Astrocyte (in vitro differentiated cells and primary cell): Measurements from ENCODE around the gene NR1H3. TPM values are rescaled to one million over a fixed set of nuclear protein-coding genes. Genes with fewer than 3 reads are reported as not detected.

Experiments
- DNase-seq: peaks from one replicate; pipeline ENCODE4 v3.0.0-alpha.2; 2010; ENCODE audit warnings: low read depth
- FAIRE-seq: peaks from 2 replicates; lab custom pipeline; 2011; peaks lifted over from hg19 to GRCh38; lab: Jason Lieb, UNC
- H2AFZ ChIP-seq: 2 replicates; pipeline ENCODE4 v1.6.0; 2012; ENCODE audit warnings: low read depth, low read length, inconsistent platforms
- H3K27ac ChIP-seq: 2 replicates; pipeline ENCODE4 v1.5.1; 2011; ENCODE audit warnings: low read depth, low read length, inconsistent platforms
- H3K27me3 ChIP-seq: 2 replicates; pipeline ENCODE4 v1.6.0; 2011; ENCODE audit warnings: low read length, inconsistent platforms; ENCODE audit not compliant: insufficient read depth
- H3K36me3 ChIP-seq: 2 replicates; pipeline ENCODE4 v1.5.1; 2011; ENCODE audit warnings: low read length, inconsistent platforms; ENCODE audit not compliant: insufficient read depth
- H3K4me1 ChIP-seq: 2 replicates; pipeline ENCODE4 v1.5.1; 2011; ENCODE audit warnings: low read length, inconsistent platforms; ENCODE audit not compliant: insufficient read depth
- H3K4me2 ChIP-seq: 2 replicates; pipeline ENCODE4 v1.6.0; 2012; ENCODE audit warnings: low read length, inconsistent platforms
- H3K4me3 ChIP-seq: 2 replicates; pipeline ENCODE4 v1.5.1; 2011; ENCODE audit warnings: low read depth, mild to moderate bottlenecking, low read length, inconsistent platforms; ENCODE audit not compliant: insufficient read depth
- H3K79me2 ChIP-seq: 2 replicates; pipeline ENCODE4 v1.6.0; 2012; ENCODE audit warnings: mild to moderate bottlenecking, low read length, inconsistent platforms; ENCODE audit not compliant: insufficient read depth
- H3K9ac ChIP-seq: 2 replicates; pipeline ENCODE4 v1.6.0; 2012; ENCODE audit warnings: mild to moderate bottlenecking, low read length, inconsistent platforms
- H3K9me3 ChIP-seq: 2 replicates; pipeline ENCODE4 v1.5.1; 2012; ENCODE audit warnings: low read depth, mild to moderate bottlenecking, low read length, inconsistent platforms; ENCODE audit not compliant: insufficient read depth
- H4K20me1 ChIP-seq: 2 replicates; pipeline ENCODE4 v1.6.0; 2012; ENCODE audit warnings: low read length, inconsistent platforms; ENCODE audit not compliant: insufficient read depth
- H3K27ac Mint-ChIP-seq: one replicate; pipeline ENCODE4 v1.8.0; 2021; ENCODE audit warnings: mild to moderate bottlenecking, mixed read lengths; ENCODE audit not compliant: unreplicated experiment
- H3K27me3 Mint-ChIP-seq: one replicate; pipeline ENCODE4 v1.8.0; 2021; ENCODE audit warnings: low read depth, mixed read lengths; ENCODE audit not compliant: unreplicated experiment
- H3K36me3 Mint-ChIP-seq: one replicate; pipeline ENCODE4 v1.8.0; 2021; ENCODE audit warnings: low read depth, mixed read lengths; ENCODE audit not compliant: unreplicated experiment
- H3K4me1 Mint-ChIP-seq: one replicate; pipeline ENCODE4 v1.8.0; 2021; ENCODE audit warnings: low read depth, mixed read lengths; ENCODE audit not compliant: unreplicated experiment
- H3K4me3 Mint-ChIP-seq: one replicate; pipeline ENCODE4 v1.8.0; 2021; ENCODE audit warnings: mild to moderate bottlenecking, moderate library complexity, mixed read lengths; ENCODE audit not compliant: unreplicated experiment
- H3K9me3 Mint-ChIP-seq: one replicate; pipeline ENCODE4 v1.8.0; 2021; ENCODE audit warnings: mild to moderate bottlenecking, mixed read lengths; ENCODE audit not compliant: unreplicated experiment
- EZH2 ChIP-seq: IDR thresholded peaks from 2 replicates; pipeline ENCODE4 v1.6.1; 2012; ENCODE audit warnings: mild to moderate bottlenecking, low read length, inconsistent platforms; ENCODE audit not compliant: insufficient read depth
- total RNA-seq: library from RNA; stranded (reverse); gene quantifications from 2 replicates; pipeline ENCODE4 v1.2.1, GENCODE V29; 2021
- TF ChIP-seq, protein P1 (sequence below): IDR thresholded peaks from 2 replicates; pipeline ENCODE4 v1.5.1; 2011; ENCODE audit warnings: low read depth, mild to moderate bottlenecking, inconsistent platforms, low read length, moderate library complexity; ENCODE audit not compliant: insufficient read depth

The NR1H3 gene
- total RNA-seq, 1 donor from 2014 or later: 11.2 TPM

DNA sequence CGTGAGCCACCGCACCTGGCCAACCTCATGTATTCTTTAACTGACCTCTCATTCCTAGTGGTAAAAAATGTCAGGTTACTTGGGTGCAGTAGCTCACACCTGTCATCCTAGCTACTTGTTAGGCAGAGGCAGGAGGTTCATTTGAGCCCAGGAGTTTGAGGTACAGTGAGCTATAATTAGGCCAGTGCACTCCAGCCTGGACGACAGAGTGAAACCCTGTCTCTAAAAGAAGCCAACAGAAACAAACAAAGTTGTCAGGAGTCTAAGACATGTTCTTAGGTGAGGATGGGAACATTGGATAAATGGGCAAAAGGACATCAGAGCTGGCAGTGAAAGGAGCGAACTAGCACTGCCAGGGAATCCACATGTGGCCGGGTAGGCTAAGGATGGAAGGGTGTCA lies 30.3 kb downstream of the NR1H3 start:
- Mint-ChIP-seq H3K4me3 (no peak overlapping the region), H3K27me3 (no peaks in the 10 kb centered on the region), H3K4me1 (no peaks in the 10 kb centered on the region), H3K36me3 (peaks cover 51% of the 10 kb centered on the region), H3K9me3 (no peaks in the 10 kb centered on the region), H3K27ac (no peak overlapping the region)
- DNase-seq: no peak
- Histone ChIP-seq H2AFZ (no peak overlapping the region), H3K4me2 (no peak overlapping the region), H3K4me3 (no peak overlapping the region), H3K36me3 (peaks cover 38% of the 10 kb centered on the region), H3K27ac (no peak overlapping the region), H4K20me1 (no peaks in the 10 kb centered on the region), H3K4me1 (peaks cover 6% of the 10 kb centered on the region), H3K9ac (no peak overlapping the region), H3K79me2 (no peaks in the 10 kb centered on the region), H3K27me3 (no peaks in the 10 kb centered on the region), H3K9me3 (no peaks in the 10 kb centered on the region)
- TF ChIP-seq, protein P1, sequence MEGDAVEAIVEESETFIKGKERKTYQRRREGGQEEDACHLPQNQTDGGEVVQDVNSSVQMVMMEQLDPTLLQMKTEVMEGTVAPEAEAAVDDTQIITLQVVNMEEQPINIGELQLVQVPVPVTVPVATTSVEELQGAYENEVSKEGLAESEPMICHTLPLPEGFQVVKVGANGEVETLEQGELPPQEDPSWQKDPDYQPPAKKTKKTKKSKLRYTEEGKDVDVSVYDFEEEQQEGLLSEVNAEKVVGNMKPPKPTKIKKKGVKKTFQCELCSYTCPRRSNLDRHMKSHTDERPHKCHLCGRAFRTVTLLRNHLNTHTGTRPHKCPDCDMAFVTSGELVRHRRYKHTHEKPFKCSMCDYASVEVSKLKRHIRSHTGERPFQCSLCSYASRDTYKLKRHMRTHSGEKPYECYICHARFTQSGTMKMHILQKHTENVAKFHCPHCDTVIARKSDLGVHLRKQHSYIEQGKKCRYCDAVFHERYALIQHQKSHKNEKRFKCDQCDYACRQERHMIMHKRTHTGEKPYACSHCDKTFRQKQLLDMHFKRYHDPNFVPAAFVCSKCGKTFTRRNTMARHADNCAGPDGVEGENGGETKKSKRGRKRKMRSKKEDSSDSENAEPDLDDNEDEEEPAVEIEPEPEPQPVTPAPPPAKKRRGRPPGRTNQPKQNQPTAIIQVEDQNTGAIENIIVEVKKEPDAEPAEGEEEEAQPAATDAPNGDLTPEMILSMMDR: no peak
- TF ChIP-seq EZH2: no peak
- FAIRE-seq: no peak

- Histone ChIP-seq H3K27ac (no peak overlapping the region), H3K9me3 (no peaks in the 10 kb centered on the region), H2AFZ (no peak overlapping the region), H3K4me2 (no peak overlapping the region), H3K79me2 (no peaks in the 10 kb centered on the region), H4K20me1 (no peaks in the 10 kb centered on the region), H3K4me1 (peaks cover 6% of the 10 kb centered on the region), H3K9ac (no peak overlapping the region), H3K36me3 (peaks cover 35% of the 10 kb centered on the region), H3K27me3 (no peaks in the 10 kb centered on the region), H3K4me3 (no peak overlapping the region)
- no peak overlapping the region for H3K27ac Mint-ChIP-seq
- peaks cover 50% of the 10 kb centered on the region for H3K36me3 Mint-ChIP-seq
- no peaks in the 10 kb centered on the region for H3K4me1 Mint-ChIP-seq
- no peaks in the 10 kb centered on the region for H3K27me3 Mint-ChIP-seq
- FAIRE-seq: no peak
- H3K9me3 Mint-ChIP-seq: no peaks in the 10 kb centered on the region
- H3K4me3 Mint-ChIP-seq: no peak overlapping the region
- DNase-seq: no peak
- no peak for TF ChIP-seq EZH2
- TF ChIP-seq, protein P1: no peak
These were observed 32.1 kb downstream of the NR1H3 start for GRCh38 chr11:47289856-47290255.

- Histone ChIP-seq H3K4me1 (peaks cover 3% of the 10 kb centered on the region), H3K27me3 (no peaks in the 10 kb centered on the region), H4K20me1 (no peaks in the 10 kb centered on the region), H3K4me2 (no peak overlapping the region), H3K9ac (no peak overlapping the region), H3K79me2 (no peaks in the 10 kb centered on the region), H2AFZ (no peak overlapping the region), H3K36me3 (peaks cover 30% of the 10 kb centered on the region), H3K9me3 (no peaks in the 10 kb centered on the region), H3K4me3 (no peak overlapping the region), H3K27ac (no peak overlapping the region)
- Mint-ChIP-seq H3K36me3 (peaks cover 41% of the 10 kb centered on the region), H3K27ac (no peak overlapping the region), H3K27me3 (no peaks in the 10 kb centered on the region), H3K4me1 (no peaks in the 10 kb centered on the region), H3K9me3 (no peaks in the 10 kb centered on the region), H3K4me3 (no peak overlapping the region)
- DNase-seq (no peak), FAIRE-seq (no peak)
- TF ChIP-seq EZH2: no peak
- TF ChIP-seq, protein P1: no peak
These were observed 37.6 kb downstream of the NR1H3 start for GRCh38 chr11:47295385-47295784.
